GM10266 (cell line): ENCODE results near the gene IPO13.

Experiments
- DNase-seq: peaks from one replicate; pipeline ENCODE4 v3.0.0; 2012; ENCODE audit errors: extremely low spot score
- TF ChIP-seq, protein P1 (sequence below): IDR thresholded peaks from 2 replicates; pipeline ENCODE4 v1.5.1; 2012; ENCODE audit warnings: mild to moderate bottlenecking, low read depth; ENCODE audit not compliant: control insufficient read depth, insufficient read depth; ENCODE audit errors: missing control alignments

Gene IPO13

DNA sequence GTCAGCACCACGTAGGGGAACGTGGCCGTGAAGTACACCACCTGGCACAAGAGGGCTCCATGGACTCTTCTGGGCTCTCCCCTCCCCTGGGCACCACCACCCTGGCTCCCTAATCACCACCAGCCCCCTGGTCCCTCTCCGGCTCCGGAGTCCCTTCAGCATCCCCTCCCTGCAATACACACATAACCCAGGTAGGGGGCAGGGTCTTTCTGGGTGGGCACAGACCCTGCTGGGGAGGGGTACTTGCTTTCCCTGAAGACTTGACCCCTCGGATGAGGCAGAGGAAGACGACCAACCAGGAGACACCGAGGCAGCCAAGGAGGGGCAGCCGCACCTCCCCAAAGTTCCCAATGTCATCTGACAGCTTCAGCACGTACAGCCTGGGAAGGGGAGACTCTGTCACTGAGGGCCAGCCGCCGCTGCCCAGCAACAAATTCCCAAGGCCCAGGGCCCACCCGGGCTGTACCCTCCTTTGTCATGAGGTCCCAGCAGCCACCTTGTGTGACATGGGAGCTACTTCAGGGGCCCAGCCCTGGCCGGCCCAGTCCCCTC is 55.9 kb downstream of the IPO13 start:
- TF ChIP-seq, protein P1, sequence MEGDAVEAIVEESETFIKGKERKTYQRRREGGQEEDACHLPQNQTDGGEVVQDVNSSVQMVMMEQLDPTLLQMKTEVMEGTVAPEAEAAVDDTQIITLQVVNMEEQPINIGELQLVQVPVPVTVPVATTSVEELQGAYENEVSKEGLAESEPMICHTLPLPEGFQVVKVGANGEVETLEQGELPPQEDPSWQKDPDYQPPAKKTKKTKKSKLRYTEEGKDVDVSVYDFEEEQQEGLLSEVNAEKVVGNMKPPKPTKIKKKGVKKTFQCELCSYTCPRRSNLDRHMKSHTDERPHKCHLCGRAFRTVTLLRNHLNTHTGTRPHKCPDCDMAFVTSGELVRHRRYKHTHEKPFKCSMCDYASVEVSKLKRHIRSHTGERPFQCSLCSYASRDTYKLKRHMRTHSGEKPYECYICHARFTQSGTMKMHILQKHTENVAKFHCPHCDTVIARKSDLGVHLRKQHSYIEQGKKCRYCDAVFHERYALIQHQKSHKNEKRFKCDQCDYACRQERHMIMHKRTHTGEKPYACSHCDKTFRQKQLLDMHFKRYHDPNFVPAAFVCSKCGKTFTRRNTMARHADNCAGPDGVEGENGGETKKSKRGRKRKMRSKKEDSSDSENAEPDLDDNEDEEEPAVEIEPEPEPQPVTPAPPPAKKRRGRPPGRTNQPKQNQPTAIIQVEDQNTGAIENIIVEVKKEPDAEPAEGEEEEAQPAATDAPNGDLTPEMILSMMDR, result no peak
- no peak for DNase-seq

DNA sequence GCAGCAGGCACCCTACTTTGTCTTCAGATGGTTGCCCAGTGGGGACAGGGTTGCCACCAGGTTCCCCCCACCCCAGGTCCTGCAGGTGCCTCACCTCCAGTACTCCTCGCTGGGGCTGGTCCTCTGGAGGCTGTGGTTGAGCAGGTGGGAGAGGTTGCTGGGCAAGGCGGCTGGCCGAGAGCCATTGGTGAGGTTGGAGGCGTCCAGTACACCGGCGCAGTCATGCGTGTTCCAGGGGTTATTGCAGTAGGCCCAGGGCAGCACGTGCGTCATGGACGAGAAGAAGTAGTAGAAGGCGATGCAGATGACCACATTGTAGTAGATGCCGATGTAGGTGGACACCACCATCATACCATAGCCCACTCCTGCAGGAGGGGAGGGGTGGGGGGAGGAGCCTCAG is 61.5 kb downstream of the IPO13 start:
- no peak for DNase-seq

DNA sequence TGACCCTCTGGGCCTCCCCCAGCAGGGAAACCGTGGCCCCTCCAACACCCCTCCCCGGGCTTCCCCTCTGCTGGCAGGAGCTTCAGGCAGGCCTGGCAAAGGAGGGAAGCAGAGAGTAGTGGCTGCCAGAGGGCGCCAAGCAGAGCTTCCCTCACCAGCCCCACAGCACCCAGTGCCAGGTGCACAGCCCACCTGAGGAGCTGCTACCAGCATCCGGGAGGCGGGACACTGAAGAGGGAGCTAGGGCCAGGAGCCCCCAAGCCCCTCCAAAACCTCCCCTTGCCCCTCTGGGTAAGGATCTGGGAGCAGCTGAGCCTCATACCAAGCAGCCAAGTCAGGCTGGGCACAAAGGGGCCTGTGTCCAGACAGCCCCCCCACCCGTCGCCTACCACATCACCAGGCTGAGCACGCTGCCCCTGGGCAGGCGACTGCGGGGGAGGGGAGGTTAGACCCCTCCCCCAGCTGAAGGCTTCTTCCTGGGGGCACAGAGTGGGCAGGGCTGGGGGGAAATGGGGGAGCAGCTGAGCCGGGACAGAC is 64.3 kb downstream of the IPO13 start:
- DNase-seq, result no peak
- TF ChIP-seq, protein P1, result no peak

More for the DNA sequence above, 61.5 kb downstream of the IPO13 start:
- TF ChIP-seq, protein P1, result no peak

DNA sequence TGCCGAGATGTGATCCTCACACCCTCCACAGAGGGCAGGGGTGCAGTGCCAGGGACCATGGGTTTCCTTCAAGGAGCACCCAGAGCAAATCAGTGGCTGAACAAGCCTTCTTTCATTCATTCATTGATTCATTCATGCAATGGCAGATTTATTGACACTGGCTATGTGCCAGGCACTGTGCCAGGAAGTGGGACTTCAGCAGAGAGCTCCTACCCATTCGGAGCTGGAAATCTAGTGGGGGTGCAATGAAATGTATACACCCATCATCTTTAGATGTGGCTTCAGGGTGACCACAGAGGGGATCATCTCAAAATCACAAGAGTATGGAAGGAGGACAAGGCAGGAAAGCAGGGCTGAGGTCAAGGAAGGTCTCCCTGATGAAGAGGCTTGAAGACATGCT is 65.7 kb downstream of the IPO13 start:
- TF ChIP-seq, protein P1, result no peak
- no peak for DNase-seq

DNA sequence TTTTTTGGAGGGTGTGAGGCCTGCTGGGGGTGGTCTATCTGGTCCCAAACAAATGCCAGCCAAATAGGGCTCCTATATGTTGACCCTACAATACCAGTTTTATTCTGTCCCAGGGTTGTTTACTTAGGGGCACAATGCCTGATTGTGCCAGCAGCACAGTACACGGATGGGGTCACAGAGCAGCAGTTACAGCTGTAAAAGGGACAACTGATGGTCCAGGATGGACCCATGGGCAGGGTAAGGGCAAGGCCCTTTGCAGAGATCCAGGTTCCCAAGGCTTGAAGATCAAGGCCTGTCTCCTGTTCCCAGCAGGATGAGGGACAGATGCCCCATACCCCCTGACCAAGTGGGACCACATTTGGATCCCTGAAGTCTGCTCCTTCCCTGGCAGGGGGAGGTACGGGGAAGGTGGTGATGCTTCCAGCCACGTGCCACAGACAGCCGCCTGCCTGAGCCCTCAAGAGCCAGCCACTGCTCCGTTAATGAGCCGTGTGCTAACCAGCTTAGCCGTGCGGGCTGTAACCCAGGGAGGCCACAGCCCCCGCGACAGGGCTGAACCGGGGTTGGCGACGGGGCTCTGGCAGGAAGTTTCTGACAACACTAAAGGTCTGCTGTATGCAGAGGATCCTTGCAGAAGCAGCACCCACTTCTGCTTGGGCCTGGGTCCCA is 66.3 kb downstream of the IPO13 start:
- no peak for DNase-seq
- TF ChIP-seq, protein P1, result no peak

DNA sequence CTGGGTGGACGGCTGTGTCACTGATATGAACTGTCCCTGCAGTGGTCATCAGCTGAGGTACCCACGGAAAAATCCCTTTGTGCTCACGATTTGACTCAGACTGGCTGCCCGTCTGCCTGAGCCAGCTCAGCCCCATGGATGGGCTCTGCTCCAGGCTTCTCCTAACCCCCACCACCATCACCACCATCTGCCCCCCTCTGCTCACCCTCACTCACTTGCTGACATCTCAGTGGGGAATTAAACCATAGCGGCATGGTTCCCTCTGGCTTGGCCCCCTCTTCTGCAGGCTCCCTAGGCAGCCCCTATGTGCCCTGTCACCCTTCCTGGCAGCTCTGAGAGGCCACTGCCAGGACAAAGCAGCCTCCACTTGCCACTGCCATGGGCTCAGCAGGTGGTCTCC is 67.2 kb downstream of the IPO13 start:
- DNase-seq, result no peak
- TF ChIP-seq, protein P1, result no peak
